HepG2 (cell line): ENCODE data around the gene ETFRF1. TPM values are rescaled to one million over a fixed set of nuclear protein-coding genes. Genes with fewer than 3 reads are reported as not detected.

Experiments used
- ARID5B ChIP-seq: IDR thresholded peaks from 2 replicates; pipeline ENCODE4 v1.4.0; 2020; ENCODE audit warnings: mild to moderate bottlenecking, missing genetic modification reagents
- CBX5 ChIP-seq: sonication (generic); formaldehyde crosslinking; IDR thresholded peaks from 2 replicates; pipeline ENCODE4 v1.4.0; 2020; ENCODE audit warnings: missing genetic modification reagents, borderline replicate concordance
- E2F2 ChIP-seq: sonication (generic); formaldehyde crosslinking; IDR thresholded peaks from 2 replicates; pipeline ENCODE4 v1.4.0; 2020; ENCODE audit warnings: missing genetic modification reagents, borderline replicate concordance
- ELF1 ChIP-seq: sonication (generic); formaldehyde crosslinking; IDR thresholded peaks from 2 replicates; pipeline ENCODE4 v1.4.0; 2020; ENCODE audit warnings: missing genetic modification reagents
- EP300 ChIP-seq, 3 experiments: sonication (generic) in 1 of 3; formaldehyde crosslinking in 1 of 3; IDR thresholded peaks; 2 replicates each; pipeline versions ENCODE4 v1.5.1 to v1.6.1; 2011 to 2020; ENCODE audit warnings: low read depth in 2 of 3, low read length in 2 of 3, borderline replicate concordance in 1 of 3, improper control_type of control experiment in 1 of 3, mild to moderate bottlenecking in 1 of 3, missing genetic modification reagents in 1 of 3, moderate library complexity in 1 of 3
- KLF15 ChIP-seq: sonication (generic); formaldehyde crosslinking; IDR thresholded peaks from 2 replicates; pipeline ENCODE4 v1.8.1; 2023; ENCODE audit warnings: borderline replicate concordance, mild to moderate bottlenecking, inconsistent platforms, missing genetic modification reagents, mixed read lengths
- MEIS2 ChIP-seq: sonication (generic); formaldehyde crosslinking; IDR thresholded peaks from 2 replicates; pipeline ENCODE4 v1.9.0; 2021; ENCODE audit warnings: mild to moderate bottlenecking, missing genetic modification reagents
- MTA1 ChIP-seq: sonication (generic); formaldehyde crosslinking; IDR thresholded peaks from 2 replicates; pipeline ENCODE4 v1.4.0; 2020; ENCODE audit warnings: missing genetic modification reagents, mild to moderate bottlenecking, borderline replicate concordance
- TRIM22 ChIP-seq: fragments of 450-650 bp; IDR thresholded peaks from 2 replicates; pipeline ENCODE4 v1.6.1; 2017
- ZBTB20 ChIP-seq: sonication (generic); formaldehyde crosslinking; IDR thresholded peaks from 2 replicates; pipeline ENCODE4 v1.8.1; 2023; ENCODE audit warnings: missing genetic modification reagents, low read depth, mild to moderate bottlenecking, borderline replicate concordance
- ZBTB34 ChIP-seq: sonication (generic); formaldehyde crosslinking; IDR thresholded peaks from 2 replicates; pipeline ENCODE4 v1.8.0; 2022; ENCODE audit warnings: mild to moderate bottlenecking, missing genetic modification reagents
- ZBTB37 ChIP-seq: sonication (generic); formaldehyde crosslinking; IDR thresholded peaks from 2 replicates; pipeline ENCODE4 v1.4.0; 2020; ENCODE audit warnings: mild to moderate bottlenecking, missing genetic modification reagents
- ZNF256 ChIP-seq: sonication (generic); formaldehyde crosslinking; conservative IDR thresholded peaks from 2 replicates; pipeline ENCODE4 v1.4.0; 2020; ENCODE audit warnings: missing genetic modification reagents
- ZNF260 ChIP-seq: sonication (generic); formaldehyde crosslinking; IDR thresholded peaks from 2 replicates; pipeline ENCODE4 v1.4.0; 2020; ENCODE audit warnings: missing genetic modification reagents, low read depth, mild to moderate bottlenecking, borderline replicate concordance
- ZNF431 ChIP-seq: sonication (generic); formaldehyde crosslinking; IDR thresholded peaks from 2 replicates; pipeline ENCODE4 v1.9.0; 2022; ENCODE audit warnings: missing genetic modification reagents, low read depth, mild to moderate bottlenecking, borderline replicate concordance
- ZNF597 ChIP-seq: sonication (generic); formaldehyde crosslinking; IDR thresholded peaks from 2 replicates; pipeline ENCODE4 v1.5.0; 2020; ENCODE audit warnings: missing genetic modification reagents
- polyA plus RNA-seq, 8 experiments: library from polyadenylated mRNA; depleted of rRNA in 3 of 8; stranded (reverse) in 7 of 8; unstranded in 1 of 8; fragments of >200 nt; fragmentation: Illumina TruSeq in 4 of 8; extraction: Trizol in 4 of 8; gene quantifications; 2 replicates each; pipeline versions ENCODE4 v1.2.1 to v1.2.3, GENCODE V29; 2011 to 2016; ENCODE audit warnings: low read depth in 4 of 8, missing spikeins in 1 of 8, mixed read lengths in 1 of 8; ENCODE audit not compliant: insufficient read depth in 1 of 8
- total RNA-seq, 5 experiments: library from RNA; depleted of rRNA; stranded (reverse); fragments of >200 nt; fragmentation: Illumina TruSeq; extraction: Trizol; gene quantifications; 2 replicates each; pipeline ENCODE4 v1.2.3, GENCODE V29; 2016; ENCODE audit warnings: low read depth in 1 of 5

The ETFRF1 gene
- total and polyA plus RNA-seq, 2 of the 13 experiments (the other 11 are each of a cell fraction or from before 2014, with no cell fraction given) = 6.8 to 7.0 TPM

- TF ChIP-seq KLF15 (CRISPR knock-in tag) (no peak), E2F2 (no peak), ZNF256 (CRISPR knock-in tag) (no peak), ZBTB37 (CRISPR knock-in tag) (no peak), ELF1 (CRISPR knock-in tag) (peak; percentile 75; the same call in 1 of the 2 replicates), MTA1 (0 out of 2 replicates have a peak, but pooled peaks have one; percentile 32), TRIM22 (no peak), EP300 (IDR thresholded peaks at IDR 0.05; ENCODE audit: low read depth in 2 of 2, low read length in 2 of 2) (no peak), EP300 (CRISPR knock-in tag; IDR thresholded peaks at IDR 0.05; ENCODE audit: borderline replicate concordance) (no peak), ZNF260 (CRISPR knock-in tag) (no peak), ZNF597 (no peak), ARID5B (CRISPR knock-in tag) (no peak), ZNF431 (CRISPR knock-in tag) (peak; percentile 67; the same call in 1 of the 2 replicates), ZBTB34 (CRISPR knock-in tag) (no peak), CBX5 (CRISPR knock-in tag) (no peak), ZBTB20 (CRISPR knock-in tag) (no peak), MEIS2 (CRISPR knock-in tag) (peak; percentile 66; the same call in 1 of the 2 replicates)
Observed at GRCh38 chr12:25195056-25195971, at the start of gene ETFRF1, which contains the start of gene DNAI7 (continued).
